RKO (cell line): ENCODE data around the gene RABGAP1L.

Experiments used
- DNase-seq: peaks from one replicate; pipeline ENCODE4 v3.0.0-alpha.2; 2016; ENCODE audit warnings: low spot score

RABGAP1L gene

GRCh38 chr1:174966008-174966572 is 806.8 kb downstream of the RABGAP1L start:
- DNase-seq = no peak

GRCh38 chr1:174967845-174968705 is 808.8 kb downstream of the RABGAP1L start:
- DNase-seq = no peak

- DNase-seq = no peak
These were observed 809.5 kb downstream of the RABGAP1L start for GRCh38 chr1:174968750-174969244.

GRCh38 chr1:174969977-174970376 is 810.7 kb downstream of the RABGAP1L start:
- DNase-seq = no peak

- DNase-seq = no peak
These were observed 812.1 kb downstream of the RABGAP1L start for GRCh38 chr1:174971466-174971865.

DNA sequence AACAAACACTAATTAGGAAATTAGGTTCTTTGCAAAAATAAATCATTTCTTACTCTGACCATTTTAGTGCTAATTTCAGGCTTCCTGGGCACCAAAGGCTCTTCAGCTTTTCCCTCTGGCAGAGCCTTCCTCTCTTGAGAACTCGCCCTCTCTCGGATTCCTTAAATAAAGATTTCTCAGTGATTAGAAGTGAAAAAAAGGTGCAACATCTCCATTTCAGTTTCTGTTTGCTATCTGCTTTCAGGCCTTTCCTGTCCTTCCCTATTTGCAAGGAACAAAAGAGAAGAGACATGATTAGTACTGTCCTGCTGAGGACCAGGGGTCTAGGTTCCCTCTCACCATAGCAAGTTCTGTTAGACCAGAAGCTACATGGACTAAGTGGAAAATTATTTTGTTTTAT is 812.6 kb downstream of the RABGAP1L start:
- DNase-seq = no peak

DNA sequence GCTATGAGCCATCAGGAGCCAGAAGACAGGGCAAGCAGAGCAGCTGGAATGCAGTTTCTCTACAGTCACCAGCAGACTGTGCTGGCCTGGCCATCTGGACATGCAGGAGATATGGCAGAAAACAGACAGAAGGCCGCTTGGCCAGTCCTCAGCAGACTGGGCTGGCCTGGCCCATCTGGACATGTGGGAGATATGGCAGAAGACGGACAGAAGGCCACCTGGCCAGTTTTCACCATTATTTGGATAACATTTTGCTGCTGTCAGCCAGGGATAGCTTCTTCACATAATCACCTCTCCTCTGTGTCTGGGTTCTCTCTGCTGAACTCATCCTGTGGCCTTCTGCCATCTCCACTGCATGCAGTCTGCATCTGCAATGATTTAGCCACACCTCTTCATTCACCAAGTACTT is 815.4 kb downstream of the RABGAP1L start:
- DNase-seq = no peak

GRCh38 chr1:174975764-174976163 is 816.4 kb downstream of the RABGAP1L start:
- no peak for DNase-seq

DNA sequence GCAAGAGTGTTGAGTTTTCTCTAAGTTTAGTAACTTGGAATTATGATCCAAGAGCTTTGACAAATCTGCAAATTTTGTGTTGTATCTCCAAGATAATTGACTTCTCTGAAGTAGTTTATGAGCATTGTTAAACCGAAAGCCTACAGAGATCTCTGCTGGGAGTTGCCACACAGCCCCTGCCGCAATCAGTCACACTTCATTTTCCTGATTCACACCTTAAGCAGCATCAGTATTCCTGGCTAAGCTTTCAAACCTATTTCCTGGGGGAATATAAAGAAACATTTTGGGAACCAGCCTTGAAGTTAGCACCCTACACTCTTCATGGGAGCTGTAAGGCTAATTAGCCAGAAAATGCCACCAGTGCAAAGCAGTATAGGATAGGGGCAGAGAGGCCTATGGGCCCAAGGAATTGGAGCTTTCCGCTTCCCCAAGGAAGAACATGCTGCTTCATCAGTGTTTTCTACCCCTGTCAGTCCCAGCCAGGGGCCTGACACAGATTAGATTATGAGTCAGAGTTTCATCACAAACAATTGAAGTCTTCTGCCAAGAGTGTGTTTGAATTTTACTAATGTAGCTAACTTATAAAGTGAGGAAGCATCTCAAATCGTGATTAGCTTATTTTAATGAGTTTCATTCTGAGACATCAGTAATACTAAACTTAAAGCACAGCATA is 817.3 kb downstream of the RABGAP1L start:
- peak; percentile 50 for DNase-seq

DNA sequence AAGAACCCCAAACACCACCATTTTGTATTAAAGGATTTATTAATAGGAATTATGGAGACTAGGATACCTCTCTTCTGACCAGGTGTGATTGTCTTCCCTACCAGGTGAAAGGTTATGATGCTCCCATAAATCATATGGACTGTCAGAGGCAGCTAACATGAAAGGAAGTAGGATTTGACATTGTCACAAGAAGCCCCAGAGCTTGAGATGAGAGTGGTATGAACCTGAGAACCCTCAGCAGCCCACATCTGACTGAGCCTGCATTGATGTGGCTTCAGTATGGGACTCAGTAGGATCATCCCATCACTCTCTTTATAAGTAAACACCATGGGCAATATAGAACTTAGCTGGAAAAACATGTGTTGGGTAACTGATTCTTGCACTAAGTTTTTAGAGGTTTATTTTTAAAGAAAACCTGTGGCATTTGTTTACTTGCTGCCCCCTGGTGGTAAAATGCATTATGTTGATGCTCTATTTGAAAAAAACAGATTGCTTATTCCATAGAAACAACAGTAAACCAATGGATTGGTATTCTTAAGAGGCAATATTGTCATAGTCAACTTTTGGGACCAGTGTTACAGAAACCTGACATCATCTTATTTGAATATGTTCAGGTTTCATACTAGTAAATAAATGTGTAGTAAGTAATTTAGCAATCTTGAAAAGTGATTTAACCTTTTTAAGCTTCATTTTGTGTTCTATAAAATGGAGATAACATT is 823.8 kb downstream of the RABGAP1L start:
- peak; percentile 49 for DNase-seq

DNA sequence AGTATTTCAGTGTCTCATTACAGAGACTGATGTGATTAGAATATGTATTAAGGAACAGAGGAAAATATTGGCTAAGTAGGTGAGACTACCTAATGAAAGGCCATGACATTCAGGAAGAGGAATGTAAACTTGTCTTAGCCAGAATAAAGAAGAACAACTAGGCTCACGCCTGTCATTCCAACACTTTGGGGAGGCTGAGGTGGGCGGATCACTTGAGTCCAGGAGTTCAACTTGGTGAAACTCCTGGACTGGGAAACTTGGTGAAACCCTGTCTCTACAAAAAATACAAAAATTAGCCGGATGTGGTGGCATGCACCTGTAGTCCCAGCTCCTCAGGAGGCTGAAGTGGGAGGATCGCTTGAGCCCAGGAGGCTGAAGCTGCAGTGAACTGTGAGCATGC is 825.6 kb downstream of the RABGAP1L start:
- DNase-seq = no peak

DNA sequence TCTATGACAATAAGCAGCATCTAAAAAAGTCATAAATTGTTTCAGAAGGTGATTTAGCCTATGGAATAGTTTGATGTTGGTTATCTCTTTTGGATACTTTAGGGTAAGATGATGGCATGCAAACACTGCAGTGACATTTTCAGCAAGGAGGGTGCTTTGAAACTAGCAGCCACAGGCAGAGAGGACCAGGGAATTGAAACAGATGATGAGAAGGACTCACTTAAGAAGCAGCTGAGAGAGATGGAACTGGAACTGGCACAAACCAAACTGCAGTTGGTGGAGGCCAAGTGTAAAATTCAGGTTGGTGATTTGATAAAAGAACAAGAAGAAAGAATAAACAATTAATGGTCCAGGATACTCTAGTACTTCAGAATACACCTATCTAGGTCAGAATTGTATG is 829.2 kb downstream of the RABGAP1L start:
- DNase-seq = no peak

DNA sequence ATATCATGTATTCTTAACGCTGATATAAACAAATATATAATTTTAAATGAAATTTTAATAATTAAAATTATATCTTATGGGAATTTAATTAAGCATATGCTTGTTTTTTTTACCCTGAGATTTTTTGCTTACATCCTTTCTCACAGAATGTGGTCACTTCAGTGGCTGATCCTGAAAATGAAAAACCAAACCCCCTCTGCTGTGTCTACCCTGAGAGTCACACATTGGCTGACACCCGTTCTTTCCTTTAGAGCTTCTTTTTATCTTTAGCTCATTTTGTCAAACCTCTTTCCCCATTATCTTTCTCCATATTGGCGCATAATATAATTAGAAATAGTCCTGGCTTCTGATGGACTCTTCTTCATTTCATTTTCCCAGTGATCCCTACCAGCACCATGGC is 829.7 kb downstream of the RABGAP1L start:
- DNase-seq = no peak

GRCh38 chr1:174989536-174990220 is 830.4 kb downstream of the RABGAP1L start:
- DNase-seq = no peak

- peak; percentile 84 for DNase-seq
These were observed 831.2 kb downstream of the RABGAP1L start for GRCh38 chr1:174990382-174990999.

GRCh38 chr1:174991473-174991872 is 832.2 kb downstream of the RABGAP1L start:
- DNase-seq = no peak

GRCh38 chr1:174995121-174995520 is 835.8 kb downstream of the RABGAP1L start:
- no peak for DNase-seq

DNA sequence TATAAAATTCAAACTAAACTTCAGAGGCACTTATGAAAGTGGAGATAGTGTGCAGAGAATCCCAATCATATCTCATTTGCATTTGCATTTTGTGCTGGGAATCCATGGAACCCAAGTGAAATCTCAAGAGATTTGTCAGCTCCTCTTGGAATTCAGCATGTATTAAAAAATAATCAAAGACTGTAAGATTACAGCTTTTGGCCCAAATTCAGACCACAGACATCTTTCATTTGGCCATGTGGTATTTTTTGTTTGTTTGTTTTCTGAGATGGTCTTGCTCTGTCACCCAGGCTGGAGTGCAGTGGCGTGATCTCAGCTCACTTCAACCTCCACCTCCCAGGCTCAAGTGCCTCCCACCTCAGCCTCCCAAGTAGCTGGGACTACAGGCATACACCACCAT is 836.6 kb downstream of the RABGAP1L start:
- DNase-seq = no peak

GRCh38 chr1:174996476-174996875 is 837.2 kb downstream of the RABGAP1L start:
- peak; percentile 50 for DNase-seq

DNA sequence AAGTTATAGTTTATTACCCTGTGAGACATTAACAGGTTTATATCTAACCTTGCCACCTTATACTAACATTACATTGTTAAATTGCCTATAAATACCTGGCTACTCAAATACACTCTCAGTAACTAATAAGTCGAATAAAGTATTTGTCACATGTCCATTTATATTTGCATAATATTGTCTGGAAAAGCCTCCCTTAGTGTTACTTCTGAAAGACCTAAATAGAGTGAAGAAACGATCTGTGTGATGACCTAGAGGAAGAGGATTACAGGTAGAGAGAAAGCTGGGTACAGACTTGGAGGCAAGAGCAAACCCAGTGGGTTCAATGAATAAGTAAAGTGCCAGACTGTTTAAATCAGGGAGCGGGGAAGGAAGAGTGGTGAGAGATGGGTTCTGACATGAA is 837.7 kb downstream of the RABGAP1L start:
- no peak for DNase-seq

- DNase-seq = peak; percentile 81
These were observed 839.4 kb downstream of the RABGAP1L start for GRCh38 chr1:174998569-174999215.
